Stimulated activated effector memory CD8-positive, alpha-beta T cell treated with anti-CD3 and anti-CD28 coated beads, Interleukin-12 subunit alpha, Interleukin-12 subunit beta, amount 100 ng/mL, for 72 hours (primary cell): ENCODE data around the gene BTG2.
"Not testable (repeated sequence)": the region's sequence is repeated elsewhere in the genome, so short reads cannot be mapped to it uniquely, and the experiment has no call there.

Experiments
- ATAC-seq: fragments of 150-1000 bp; cut with Tn5 transposase; 2 replicates; pipeline ENCODE4 v1.10.0; 2021
- DNase-seq, 2 donors: peaks; one replicate each; pipeline ENCODE4 v3.0.0; 2021 to 2022; ENCODE audit warnings: low spot score in 2 of 2
- H3K27ac Mint-ChIP-seq: one replicate; pipeline ENCODE4 v1.8.0; 2022; ENCODE audit warnings: mild to moderate bottlenecking, mixed read lengths
- H3K36me3 Mint-ChIP-seq: one replicate; pipeline ENCODE4 v1.8.0; 2022; ENCODE audit warnings: mild to moderate bottlenecking, mixed read lengths
- H3K4me1 Mint-ChIP-seq: one replicate; pipeline ENCODE4 v1.8.0; 2022; ENCODE audit warnings: mixed read lengths
- H3K4me3 Mint-ChIP-seq: one replicate; pipeline ENCODE4 v1.8.0; 2022; ENCODE audit warnings: mild to moderate bottlenecking, mixed read lengths
- H3K9me3 Mint-ChIP-seq: one replicate; pipeline ENCODE4 v1.8.0; 2022; ENCODE audit warnings: mixed read lengths

BTG2 gene

DNA sequence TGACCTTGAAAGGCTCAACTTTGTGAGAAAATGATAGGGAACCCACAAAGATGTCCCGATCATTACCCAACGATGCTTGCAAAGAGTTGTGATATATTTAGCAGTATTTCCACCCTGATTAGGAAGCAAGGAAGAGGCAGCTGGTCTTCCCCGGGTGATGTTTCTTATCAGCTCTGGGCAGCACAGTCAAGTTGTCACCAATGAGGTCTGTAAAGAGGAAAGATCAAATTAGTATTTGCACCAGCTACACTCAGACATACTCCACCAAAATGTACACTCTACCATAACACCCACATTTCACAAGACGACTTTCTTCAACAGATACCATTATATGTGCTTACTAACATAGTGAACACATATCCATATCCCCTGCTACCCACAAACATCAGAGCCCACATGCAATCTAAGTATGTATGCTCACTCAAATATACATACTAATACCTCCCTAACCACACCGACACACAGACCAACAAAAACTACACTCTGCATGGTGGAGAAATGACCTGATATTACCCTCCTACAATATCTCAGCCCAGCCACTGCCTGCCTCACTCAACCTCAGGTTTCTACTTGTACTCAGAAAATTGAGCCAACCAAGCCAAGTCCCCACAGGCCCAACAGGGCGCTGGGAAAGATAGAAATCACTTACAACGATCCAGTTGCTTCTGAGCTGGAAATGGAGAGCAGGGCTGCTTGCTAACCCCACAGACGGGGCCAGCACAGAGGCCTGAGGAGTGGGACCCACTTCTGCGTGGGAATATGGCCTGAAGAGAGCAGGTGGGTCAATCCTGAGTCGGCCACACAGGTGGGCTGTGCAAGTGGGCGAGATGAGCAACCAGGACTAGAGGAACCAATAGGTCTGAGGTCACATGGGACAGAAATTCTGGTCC lies 4.6 kb upstream of the BTG2 start:
- Mint-ChIP-seq H3K36me3 (peaks cover 23% of the 10 kb centered on the region), H3K27ac (peak overlapping the region; percentile 17), H3K9me3 (no peaks in the 10 kb centered on the region), H3K4me1 (peaks cover 66% of the 10 kb centered on the region), H3K4me3 (no peak overlapping the region)
- DNase-seq (no peak), ATAC-seq (peak; percentile 58)

DNA sequence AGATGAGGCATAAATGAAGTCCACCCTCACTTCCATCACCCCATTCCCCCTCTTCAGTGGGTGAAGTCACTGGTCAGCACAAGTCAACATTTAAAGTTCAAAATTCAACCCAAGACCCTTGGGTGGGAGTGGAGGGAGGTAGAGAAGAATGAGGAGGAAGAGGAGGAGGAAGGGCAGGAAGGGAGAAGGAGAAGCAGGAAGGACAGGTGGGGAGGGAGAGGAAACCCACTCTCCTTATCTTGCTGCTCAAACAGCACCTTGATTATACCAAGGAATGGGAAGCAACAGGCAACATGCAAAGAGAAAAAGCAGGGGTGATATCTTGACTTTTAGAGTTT lies 4.0 kb upstream of the BTG2 start:
- DNase-seq (no peak), ATAC-seq (no peak)
- peak overlapping the region; percentile 17 for H3K27ac Mint-ChIP-seq
- H3K4me1 Mint-ChIP-seq, result peaks cover 60% of the 10 kb centered on the region
- H3K4me3 Mint-ChIP-seq, result no peak overlapping the region
- no peaks in the 10 kb centered on the region for H3K9me3 Mint-ChIP-seq
- H3K36me3 Mint-ChIP-seq, result peaks cover 29% of the 10 kb centered on the region

DNA sequence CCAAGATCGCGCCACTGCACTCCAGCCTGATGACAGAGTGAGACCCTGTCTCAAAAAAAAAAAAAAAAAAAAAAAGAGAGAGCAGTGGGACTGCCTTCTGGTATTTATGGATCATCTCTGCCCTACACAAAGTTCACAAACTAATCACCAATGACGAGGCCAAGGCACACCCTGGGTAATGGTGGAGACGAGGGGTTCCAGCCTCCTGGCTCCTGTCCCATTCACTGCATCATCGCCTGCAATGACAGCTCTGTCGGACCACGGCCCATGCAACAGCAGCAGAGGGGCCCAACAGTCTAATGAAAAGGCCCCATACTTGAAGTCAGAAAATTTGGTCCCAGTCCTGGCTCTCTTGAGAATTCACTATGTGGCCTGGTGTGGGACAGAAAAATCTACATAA lies 2.9 kb upstream of the BTG2 start:
- Mint-ChIP-seq H3K27ac (no peak overlapping the region), H3K4me1 (peaks cover 58% of the 10 kb centered on the region)
- DNase-seq, result no peak

DNA sequence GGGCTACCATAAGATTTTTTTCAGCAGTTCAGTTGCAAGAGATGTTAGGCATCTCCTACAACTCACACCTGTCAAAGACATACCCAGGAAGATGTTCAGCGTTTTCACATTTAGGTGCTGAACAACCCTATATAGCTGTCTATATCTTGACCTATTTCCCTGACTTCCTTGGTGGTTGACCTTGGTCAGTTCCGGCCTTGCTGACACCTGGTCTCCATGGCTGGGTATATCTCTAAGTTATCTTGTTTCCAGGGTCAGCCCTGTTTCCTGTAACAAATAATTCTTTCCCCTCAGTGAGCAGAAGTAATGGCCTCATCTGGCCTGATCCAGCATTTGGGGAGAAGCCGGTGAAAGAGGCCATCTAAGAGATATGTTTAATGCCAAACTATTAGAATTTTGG lies 2.4 kb upstream of the BTG2 start:
- peak overlapping the region; percentile 91 for H3K27ac Mint-ChIP-seq
- DNase-seq (no peak), ATAC-seq (no peak)
- peak overlapping the region; percentile 99 for H3K4me3 Mint-ChIP-seq
- H3K36me3 Mint-ChIP-seq, result peaks cover 45% of the 10 kb centered on the region
- no peaks in the 10 kb centered on the region for H3K9me3 Mint-ChIP-seq
- H3K4me1 Mint-ChIP-seq, result peaks cover 60% of the 10 kb centered on the region

More for the DNA sequence above, 2.9 kb upstream of the BTG2 start:
- H3K9me3 Mint-ChIP-seq, result no peaks in the 10 kb centered on the region
- no peak for ATAC-seq
- H3K36me3 Mint-ChIP-seq, result peaks cover 41% of the 10 kb centered on the region
- H3K4me3 Mint-ChIP-seq, result no peak overlapping the region

DNA sequence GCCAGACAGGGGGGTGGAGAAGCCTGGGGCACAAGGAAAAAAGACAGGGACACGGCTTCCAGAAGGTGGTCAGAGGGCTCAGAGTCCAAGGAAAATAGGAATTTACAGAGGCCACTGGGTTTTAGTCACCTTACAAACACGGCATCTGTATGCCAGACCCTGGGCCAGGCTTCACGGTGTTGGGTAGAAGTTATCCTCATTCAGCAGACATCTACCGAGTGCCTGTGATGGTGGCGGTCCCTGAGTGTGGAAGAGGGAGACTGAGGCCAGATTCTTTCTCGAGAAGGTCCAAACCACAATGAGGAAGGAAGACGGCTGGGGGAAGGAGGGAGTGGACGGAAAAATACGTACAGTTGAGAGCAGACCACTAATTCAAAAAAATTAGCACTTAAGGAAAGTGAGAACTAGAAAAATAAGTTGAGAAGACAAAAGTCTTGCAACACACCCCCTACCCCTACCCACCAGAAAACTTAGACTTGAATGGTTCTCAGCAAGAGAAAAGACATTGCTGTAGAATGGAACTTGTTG lies 864 bp upstream of the BTG2 start:
- H3K9me3 Mint-ChIP-seq, result no peaks in the 10 kb centered on the region
- peak overlapping the region; percentile 99 for H3K4me3 Mint-ChIP-seq
- no peak for ATAC-seq
- peaks cover 66% of the 10 kb centered on the region for H3K4me1 Mint-ChIP-seq
- H3K27ac Mint-ChIP-seq, result peak overlapping the region; percentile 91
- peaks cover 61% of the 10 kb centered on the region for H3K36me3 Mint-ChIP-seq
- DNase-seq, result no peak

DNA sequence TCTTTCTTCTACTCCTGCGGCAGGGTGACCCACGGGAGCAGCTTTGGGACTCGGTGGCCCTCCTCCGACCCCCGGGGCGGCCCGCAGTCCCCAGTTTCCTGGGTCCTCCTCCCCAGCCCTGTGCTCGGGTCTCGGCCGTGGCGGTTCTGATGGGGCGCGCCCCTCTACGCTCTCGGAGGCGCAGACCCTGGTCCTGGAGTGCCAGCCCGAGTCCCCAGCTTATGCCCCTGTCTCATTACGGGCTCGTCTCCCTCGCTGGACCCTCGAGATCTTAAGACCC lies 430 bp downstream of the BTG2 start:
- H3K36me3 Mint-ChIP-seq, result peaks cover 74% of the 10 kb centered on the region
- DNase-seq (no peak), ATAC-seq (peak; percentile 22)
- no peaks in the 10 kb centered on the region for H3K9me3 Mint-ChIP-seq
- peak overlapping the region; percentile 99 for H3K4me3 Mint-ChIP-seq
- peaks cover 70% of the 10 kb centered on the region for H3K4me1 Mint-ChIP-seq
- peak overlapping the region; percentile 91 for H3K27ac Mint-ChIP-seq

DNA sequence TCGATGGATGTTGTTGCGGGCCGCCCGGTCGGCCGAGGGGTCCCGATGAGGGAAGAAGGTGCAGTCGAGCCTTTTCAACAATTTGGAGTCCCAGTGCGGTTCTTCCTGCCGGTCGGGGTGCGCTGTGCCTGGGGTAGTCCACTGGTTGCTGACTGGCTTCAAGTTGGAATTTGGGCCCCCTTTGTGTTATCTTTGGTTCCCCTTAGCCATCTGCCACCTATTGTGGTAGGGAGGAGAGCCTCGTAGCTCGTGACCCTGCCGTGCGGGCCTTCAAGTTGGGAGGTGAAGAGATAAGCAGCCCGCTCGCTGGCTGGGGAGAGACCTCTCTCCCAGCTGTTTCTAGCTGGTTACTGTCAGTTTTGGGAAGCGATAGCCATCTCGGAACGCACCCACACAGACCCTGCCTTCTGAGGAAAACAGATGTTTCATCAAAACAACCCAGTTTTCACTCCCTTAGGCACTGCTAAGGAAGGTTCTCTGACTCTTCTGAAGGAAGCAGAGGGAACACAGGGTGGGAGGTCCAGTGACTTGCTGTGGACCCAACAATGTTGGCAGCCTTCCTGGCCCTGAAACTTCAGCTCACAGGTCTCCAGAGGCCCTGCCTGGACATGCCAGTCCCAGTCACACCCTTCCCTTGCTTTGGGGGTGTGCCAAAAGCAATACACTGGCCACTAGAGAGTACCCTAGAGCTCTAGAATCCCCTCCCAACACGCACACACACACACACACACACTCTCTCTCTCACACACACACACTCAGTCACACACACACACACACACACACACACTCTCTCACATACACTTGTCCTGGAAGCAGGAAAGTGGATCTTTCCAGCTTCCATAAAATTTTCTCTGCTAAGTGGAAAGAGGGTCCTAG lies 1.0 kb downstream of the BTG2 start:
- H3K27ac Mint-ChIP-seq, result peak overlapping the region; percentile 91
- peaks cover 80% of the 10 kb centered on the region for H3K36me3 Mint-ChIP-seq
- H3K4me3 Mint-ChIP-seq, result peak overlapping the region; percentile 99
- no peaks in the 10 kb centered on the region for H3K9me3 Mint-ChIP-seq
- ATAC-seq, result no peak
- peaks cover 70% of the 10 kb centered on the region for H3K4me1 Mint-ChIP-seq
- DNase-seq, result peak in 1 of 2 donors; percentile 72

DNA sequence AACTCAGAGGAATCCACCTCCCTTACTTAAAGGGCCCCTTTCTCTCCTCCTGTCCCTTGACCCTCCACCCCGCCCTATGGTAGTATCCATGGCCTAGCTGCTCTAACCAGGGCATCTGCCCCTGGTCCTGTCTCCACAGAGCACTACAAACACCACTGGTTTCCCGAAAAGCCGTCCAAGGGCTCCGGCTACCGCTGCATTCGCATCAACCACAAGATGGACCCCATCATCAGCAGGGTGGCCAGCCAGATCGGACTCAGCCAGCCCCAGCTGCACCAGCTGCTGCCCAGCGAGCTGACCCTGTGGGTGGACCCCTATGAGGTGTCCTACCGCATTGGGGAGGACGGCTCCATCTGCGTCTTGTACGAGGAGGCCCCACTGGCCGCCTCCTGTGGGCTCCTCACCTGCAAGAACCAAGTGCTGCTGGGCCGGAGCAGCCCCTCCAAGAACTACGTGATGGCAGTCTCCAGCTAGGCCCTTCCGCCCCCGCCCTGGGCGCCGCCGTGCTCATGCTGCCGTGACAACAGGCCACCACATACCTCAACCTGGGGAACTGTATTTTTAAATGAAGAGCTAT lies 1.7 kb downstream of the BTG2 start:
- Mint-ChIP-seq H3K9me3 (no peaks in the 10 kb centered on the region), H3K36me3 (peaks cover 87% of the 10 kb centered on the region), H3K4me3 (peak overlapping the region; percentile 99), H3K27ac (peak overlapping the region; percentile 91), H3K4me1 (peaks cover 75% of the 10 kb centered on the region)
- no peak for DNase-seq
- no peak for ATAC-seq

DNA sequence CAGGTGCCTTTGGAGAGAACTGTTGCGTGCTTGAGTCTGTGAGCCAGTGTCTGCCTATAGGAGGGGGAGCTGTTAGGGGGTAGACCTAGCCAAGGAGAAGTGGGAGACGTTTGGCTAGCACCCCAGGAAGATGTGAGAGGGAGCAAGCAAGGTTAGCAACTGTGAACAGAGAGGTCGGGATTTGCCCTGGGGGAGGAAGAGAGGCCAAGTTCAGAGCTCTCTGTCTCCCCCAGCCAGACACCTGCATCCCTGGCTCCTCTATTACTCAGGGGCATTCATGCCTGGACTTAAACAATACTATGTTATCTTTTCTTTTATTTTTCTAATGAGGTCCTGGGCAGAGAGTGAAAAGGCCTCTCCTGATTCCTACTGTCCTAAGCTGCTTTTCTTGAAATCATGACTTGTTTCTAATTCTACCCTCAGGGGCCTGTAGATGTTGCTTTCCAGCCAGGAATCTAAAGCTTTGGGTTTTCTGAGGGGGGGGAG lies 2.4 kb downstream of the BTG2 start:
- H3K4me1 Mint-ChIP-seq, result peaks cover 71% of the 10 kb centered on the region
- no peak for ATAC-seq
- no peaks in the 10 kb centered on the region for H3K9me3 Mint-ChIP-seq
- peak overlapping the region; percentile 91 for H3K27ac Mint-ChIP-seq
- H3K36me3 Mint-ChIP-seq, result peaks cover 93% of the 10 kb centered on the region
- peak overlapping the region; percentile 99 for H3K4me3 Mint-ChIP-seq
- no peak for DNase-seq

DNA sequence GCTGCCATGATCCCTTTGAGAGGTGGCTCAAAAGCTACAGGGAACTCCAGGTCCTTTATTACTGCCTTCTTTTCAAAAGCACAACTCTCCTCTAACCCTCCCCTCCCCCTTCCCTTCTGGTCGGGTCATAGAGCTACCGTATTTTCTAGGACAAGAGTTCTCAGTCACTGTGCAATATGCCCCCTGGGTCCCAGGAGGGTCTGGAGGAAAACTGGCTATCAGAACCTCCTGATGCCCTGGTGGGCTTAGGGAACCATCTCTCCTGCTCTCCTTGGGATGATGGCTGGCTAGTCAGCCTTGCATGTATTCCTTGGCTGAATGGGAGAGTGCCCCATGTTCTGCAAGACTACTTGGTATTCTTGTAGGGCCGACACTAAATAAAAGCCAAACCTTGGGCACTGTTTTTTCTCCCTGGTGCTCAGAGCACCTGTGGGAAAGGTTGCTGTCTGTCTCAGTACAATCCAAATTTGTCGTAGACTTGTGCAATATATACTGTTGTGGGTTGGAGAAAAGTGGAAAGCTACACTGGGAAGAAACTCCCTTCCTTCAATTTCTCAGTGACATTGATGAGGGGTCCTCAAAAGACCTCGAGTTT lies 3.1 kb downstream of the BTG2 start:
- Mint-ChIP-seq H3K4me3 (peak overlapping the region; percentile 99), H3K9me3 (no peaks in the 10 kb centered on the region), H3K36me3 (peaks cover 96% of the 10 kb centered on the region), H3K27ac (peak overlapping the region; percentile 91), H3K4me1 (peaks cover 63% of the 10 kb centered on the region)
- no peak for ATAC-seq
- no peak for DNase-seq

DNA sequence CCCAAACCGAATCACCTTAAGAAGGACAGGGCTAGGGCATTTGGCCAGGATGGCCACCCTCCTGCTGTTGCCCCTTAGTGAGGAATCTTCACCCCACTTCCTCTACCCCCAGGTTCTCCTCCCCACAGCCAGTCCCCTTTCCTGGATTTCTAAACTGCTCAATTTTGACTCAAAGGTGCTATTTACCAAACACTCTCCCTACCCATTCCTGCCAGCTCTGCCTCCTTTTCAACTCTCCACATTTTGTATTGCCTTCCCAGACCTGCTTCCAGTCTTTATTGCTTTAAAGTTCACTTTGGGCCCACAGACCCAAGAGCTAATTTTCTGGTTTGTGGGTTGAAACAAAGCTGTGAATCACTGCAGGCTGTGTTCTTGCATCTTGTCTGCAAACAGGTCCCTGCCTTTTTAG lies 3.6 kb downstream of the BTG2 start:
- Mint-ChIP-seq H3K36me3 (peaks cover 96% of the 10 kb centered on the region), H3K4me3 (peak overlapping the region; percentile 99), H3K27ac (peak overlapping the region; percentile 91), H3K4me1 (peaks cover 58% of the 10 kb centered on the region), H3K9me3 (no peaks in the 10 kb centered on the region)
- DNase-seq, result no peak
- ATAC-seq, result no peak

DNA sequence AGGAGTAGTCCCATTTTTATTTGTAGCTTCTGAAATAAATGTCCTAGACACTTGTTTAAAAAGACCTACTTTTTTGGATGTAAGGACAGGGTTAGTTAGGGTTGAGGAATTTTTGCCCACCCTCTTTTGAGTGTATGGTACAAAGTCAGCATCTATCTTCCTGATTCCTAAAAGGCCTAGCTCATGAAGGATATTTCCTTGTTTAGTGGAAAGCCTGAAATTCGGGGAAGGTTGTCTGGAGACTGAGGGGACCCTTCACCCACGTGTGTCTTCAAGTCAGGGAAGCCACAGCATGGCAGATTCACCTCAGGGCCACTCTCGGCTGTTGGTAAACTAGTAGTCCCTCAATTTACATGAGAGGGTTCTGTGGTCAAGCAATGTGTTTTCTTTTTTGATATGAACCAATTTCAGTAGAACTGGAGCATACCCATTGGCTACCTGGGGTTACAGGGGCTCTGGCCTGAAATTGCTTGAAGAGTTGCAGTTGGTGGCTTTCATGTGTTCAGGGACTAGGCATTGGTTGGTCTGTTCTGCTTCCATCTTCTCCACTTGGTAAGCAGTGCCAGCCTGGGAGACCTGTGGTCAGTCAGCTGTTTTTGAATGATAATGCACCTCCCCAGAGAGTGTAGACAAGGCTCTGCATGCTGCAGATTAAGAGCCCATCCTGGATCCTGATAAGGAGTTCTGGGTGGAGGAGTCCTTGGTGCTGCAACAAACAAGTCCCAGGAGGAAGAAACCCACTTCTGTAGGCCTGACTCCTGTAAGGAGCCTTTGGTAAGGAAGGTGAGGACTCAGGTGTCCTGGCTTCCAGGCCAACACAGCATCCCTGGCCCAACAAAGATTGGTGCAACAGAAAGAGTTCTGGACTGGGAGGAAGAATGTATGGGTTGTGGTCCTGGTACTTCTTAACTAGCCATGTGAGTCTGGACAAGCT lies 6.3 kb downstream of the BTG2 start:
- ATAC-seq, result no peak
- Mint-ChIP-seq H3K9me3 (no peaks in the 10 kb centered on the region), H3K4me3 (no peak overlapping the region), H3K27ac (peak overlapping the region; percentile 62), H3K4me1 (peaks cover 51% of the 10 kb centered on the region), H3K36me3 (peaks cover 83% of the 10 kb centered on the region)
- DNase-seq, result no peak

DNA sequence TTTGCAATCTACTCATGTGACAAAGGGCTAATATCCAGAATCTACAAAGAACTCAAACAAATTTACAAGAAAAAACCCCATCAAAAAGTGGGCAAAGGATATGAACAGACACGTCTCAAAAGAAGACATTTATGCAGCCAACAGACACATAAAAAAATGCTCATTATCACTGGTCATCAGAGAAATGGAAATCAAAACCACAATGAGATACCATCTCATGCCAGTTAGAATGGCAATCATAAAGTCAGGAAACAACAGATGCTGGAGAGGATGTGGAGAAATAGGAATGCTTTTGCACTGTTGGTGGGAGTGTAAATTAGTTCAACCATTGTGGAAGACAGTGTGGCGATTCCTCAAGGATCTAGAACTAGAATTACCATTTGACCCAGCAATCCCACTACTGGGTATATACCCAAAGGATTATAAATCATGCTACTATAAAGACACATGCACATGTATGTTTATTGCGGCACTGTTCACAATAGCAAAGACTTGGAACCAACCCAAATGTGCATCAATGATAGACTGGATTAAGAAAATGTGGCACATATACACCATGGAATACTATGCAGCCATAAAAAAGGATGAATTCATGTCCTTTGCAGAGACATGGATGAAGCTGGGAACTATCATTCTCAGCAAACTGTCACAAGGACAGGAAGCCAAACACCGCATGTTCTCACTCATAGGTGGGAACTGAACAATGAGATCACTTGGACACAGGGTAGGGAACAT lies 8.9 kb downstream of the BTG2 start:
- H3K27ac Mint-ChIP-seq, H3K4me3 Mint-ChIP-seq, ATAC-seq, H3K9me3 Mint-ChIP-seq, DNase-seq: not testable (repeated sequence)
- Mint-ChIP-seq H3K4me1 (peaks cover 38% of the 10 kb centered on the region), H3K36me3 (peaks cover 57% of the 10 kb centered on the region)
